ENCODE measurements around the gene TADA1.

DNA sequence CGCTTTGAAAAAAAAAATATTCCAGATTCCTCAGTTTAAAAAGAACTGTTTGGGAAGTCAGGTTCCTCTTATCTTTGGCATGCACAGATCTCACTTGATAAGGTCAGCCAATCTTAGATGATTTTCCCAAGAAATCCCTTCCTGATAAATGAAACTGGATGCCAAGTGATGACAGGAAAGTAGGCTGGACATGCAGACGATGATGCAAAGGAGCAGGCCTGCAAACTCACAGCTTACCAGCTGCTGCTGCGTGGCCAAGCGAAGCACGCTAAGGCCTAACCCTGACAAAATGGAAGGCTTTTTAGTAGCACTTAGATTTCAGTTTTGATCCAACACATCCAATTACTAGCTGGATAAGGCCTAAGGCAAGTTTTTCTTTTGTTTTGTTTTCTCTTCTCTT, 10.1 kb downstream of the TADA1 start:
- TF ChIP-seq, protein P1, sequence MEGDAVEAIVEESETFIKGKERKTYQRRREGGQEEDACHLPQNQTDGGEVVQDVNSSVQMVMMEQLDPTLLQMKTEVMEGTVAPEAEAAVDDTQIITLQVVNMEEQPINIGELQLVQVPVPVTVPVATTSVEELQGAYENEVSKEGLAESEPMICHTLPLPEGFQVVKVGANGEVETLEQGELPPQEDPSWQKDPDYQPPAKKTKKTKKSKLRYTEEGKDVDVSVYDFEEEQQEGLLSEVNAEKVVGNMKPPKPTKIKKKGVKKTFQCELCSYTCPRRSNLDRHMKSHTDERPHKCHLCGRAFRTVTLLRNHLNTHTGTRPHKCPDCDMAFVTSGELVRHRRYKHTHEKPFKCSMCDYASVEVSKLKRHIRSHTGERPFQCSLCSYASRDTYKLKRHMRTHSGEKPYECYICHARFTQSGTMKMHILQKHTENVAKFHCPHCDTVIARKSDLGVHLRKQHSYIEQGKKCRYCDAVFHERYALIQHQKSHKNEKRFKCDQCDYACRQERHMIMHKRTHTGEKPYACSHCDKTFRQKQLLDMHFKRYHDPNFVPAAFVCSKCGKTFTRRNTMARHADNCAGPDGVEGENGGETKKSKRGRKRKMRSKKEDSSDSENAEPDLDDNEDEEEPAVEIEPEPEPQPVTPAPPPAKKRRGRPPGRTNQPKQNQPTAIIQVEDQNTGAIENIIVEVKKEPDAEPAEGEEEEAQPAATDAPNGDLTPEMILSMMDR (IDR thresholded peaks at IDR 0.05), result no peak
- TF ChIP-seq POLR2A (IDR thresholded peaks at IDR 0.05), result no peak
